Transverse colon (tissue), 3 donors: ENCODE measurements around the gene PLAU.

ENCODE experiments used
- EP300 ChIP-seq: sonication (generic); formaldehyde crosslinking; IDR thresholded peaks from one replicate; pipeline ENCODE4 v1.6.1; 2017; ENCODE audit warnings: antibody characterized with exemption, low read depth
- POLR2A ChIP-seq: fragments of 450-650 bp; IDR thresholded peaks from one replicate; pipeline ENCODE4 v1.6.1; 2016; ENCODE audit warnings: antibody characterized with exemption, mild to moderate bottlenecking, moderate library complexity
- TF ChIP-seq, protein P1 (sequence below), 5 experiments: fragments of 200-600 bp in 3 of 5; fragments of 450-650 bp in 2 of 5; sonication (generic) in 3 of 5; IDR thresholded peaks; 1 replicate in 2 of 5; 2 replicates in 3 of 5; pipeline ENCODE4 v1.5.1; 2016 to 2017; ENCODE audit warnings: antibody characterized with exemption in 5 of 5, inconsistent platforms in 3 of 5, mild to moderate bottlenecking in 2 of 5, moderate library complexity in 1 of 5

- TF ChIP-seq, protein P1, sequence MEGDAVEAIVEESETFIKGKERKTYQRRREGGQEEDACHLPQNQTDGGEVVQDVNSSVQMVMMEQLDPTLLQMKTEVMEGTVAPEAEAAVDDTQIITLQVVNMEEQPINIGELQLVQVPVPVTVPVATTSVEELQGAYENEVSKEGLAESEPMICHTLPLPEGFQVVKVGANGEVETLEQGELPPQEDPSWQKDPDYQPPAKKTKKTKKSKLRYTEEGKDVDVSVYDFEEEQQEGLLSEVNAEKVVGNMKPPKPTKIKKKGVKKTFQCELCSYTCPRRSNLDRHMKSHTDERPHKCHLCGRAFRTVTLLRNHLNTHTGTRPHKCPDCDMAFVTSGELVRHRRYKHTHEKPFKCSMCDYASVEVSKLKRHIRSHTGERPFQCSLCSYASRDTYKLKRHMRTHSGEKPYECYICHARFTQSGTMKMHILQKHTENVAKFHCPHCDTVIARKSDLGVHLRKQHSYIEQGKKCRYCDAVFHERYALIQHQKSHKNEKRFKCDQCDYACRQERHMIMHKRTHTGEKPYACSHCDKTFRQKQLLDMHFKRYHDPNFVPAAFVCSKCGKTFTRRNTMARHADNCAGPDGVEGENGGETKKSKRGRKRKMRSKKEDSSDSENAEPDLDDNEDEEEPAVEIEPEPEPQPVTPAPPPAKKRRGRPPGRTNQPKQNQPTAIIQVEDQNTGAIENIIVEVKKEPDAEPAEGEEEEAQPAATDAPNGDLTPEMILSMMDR (IDR thresholded peaks at IDR 0.05) = no peak
- no peak for TF ChIP-seq EP300
- no peak for TF ChIP-seq POLR2A
These were observed 39.4 kb downstream of the PLAU start for GRCh38 chr10:73950155-73950948.
